HG03378 (cell line): ENCODE results near the gene PLAAT5.
A peak's percentile ranks its signal among the peaks of the same experiment; 100 is the strongest.
"Not testable (repeated sequence)": the region's sequence is repeated elsewhere in the genome, so short reads cannot be mapped to it uniquely, and the experiment has no call there.

Experiments
- ATAC-seq: cut with Tn5 transposase; IDR thresholded peaks from one replicate; pipeline ENCODE4 v1.9.1; 2021; ENCODE audit warnings: mild to moderate bottlenecking, moderate library complexity; ENCODE audit not compliant: unreplicated experiment

Gene PLAAT5

DNA sequence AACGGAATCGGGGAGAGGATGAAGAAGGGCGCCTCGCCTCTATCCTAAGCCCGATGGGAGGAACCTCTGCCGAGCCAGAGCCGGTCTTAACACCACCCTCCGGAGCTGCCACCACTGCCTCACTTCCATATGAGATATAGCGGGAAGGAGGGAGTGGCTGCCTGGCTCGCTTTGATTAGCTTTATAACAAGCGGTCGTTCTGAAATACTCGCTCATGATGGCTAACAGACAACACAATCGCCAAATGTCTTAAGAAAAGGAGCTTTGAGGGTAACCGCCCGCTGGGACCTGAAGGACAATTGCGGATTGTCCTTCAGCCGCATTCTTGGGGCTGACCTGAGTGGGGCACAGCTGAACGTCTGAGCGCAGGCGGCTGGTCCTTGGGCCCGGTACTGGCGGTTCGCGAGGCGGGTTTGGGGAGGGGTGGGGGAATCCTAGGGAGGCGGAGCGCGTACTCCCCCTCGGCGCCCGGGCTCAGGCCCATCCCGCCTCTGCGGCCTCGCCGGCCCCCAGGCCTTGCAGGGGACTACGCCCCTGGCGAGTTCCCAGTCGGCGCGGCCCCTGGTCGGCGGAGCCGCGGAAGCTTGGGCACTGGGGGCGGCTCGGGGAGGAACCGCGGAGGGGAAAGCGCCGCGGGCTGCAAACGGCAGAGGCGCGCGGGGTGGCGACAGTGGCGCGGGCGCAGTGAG lies at the start of gene PLAAT5:
PLAAT5 (minus strand) TSS at position 617 of the 689 bp plus-strand sequence; CDS start at position 484, 133 bp downstream.
- no peak for ATAC-seq

DNA sequence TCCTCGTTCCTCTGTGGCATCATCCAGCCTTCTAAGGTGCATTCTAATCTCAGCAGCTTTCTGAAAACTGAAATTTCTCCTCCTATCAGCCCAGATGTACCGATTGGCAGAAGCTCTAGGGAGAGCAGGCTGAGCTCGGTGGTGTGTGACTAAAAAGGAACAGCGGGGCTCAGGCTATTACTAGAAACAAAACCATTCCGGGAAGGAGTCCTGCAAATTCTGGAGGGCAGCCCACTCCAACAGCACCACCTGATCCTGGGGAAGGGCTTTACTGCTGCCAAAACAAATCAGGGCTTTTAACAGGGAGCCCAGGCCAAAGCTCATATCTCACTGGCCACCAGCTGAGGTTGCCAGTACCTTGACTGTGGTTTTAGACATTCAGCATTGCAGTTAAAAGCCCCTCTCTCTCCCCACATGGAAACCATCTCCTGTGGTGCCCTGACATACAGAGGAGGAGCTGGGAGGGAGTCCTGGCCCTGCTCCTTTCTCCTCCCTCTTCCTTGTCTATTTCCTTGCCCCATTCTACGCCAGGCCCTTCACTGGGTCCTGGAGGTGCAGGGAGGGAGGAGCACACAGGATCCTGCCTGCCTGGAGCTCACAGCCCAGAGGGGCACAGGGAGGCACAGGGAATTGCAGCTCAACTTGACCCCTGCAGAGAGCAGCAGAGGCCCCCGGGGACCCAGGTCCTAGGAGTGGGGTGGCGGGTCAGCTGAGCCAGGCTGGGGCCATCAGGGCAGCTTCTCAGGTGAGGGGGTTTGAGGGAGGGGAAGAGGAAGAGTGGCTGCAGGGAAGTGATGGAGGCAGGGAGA lies 46.5 kb upstream of the PLAAT5 start:
- ATAC-seq: no peak

DNA sequence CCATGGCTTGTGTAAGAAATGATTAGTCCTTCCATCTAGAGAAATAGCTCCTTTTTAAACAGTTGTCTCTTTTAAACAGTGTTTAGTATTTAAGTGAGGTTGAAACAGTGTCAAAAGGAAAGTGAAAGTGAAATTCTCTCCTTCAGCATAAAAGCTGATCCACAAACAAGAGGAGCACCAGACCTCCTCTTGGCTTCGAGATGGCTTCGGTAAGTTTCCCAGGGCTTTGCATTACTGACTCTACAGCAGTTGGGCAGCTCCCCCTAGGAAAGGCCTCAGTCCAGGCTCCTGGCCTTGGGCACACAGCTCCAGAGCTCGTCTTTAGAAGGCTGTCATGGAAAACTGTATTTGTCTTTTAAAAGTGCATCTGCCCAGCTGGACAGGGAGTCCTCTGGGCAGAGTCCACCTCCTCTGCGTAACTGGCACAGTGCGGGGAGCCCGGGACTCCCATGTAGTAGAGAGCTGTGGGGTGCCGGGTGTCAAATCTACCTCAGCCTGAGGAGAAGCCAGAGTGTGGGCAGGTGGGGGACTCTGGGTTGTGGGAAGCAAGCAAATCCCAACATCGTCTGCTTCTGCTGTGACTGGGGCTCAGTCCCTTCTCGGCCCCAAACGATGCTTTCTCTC lies 45.8 kb upstream of the PLAAT5 start, which contains the start of gene PLAAT4:
PLAAT4 (plus strand) TSS at position 140 of the 624 bp plus-strand sequence; CDS start at position 201, 61 bp downstream.
- ATAC-seq: no peak

DNA sequence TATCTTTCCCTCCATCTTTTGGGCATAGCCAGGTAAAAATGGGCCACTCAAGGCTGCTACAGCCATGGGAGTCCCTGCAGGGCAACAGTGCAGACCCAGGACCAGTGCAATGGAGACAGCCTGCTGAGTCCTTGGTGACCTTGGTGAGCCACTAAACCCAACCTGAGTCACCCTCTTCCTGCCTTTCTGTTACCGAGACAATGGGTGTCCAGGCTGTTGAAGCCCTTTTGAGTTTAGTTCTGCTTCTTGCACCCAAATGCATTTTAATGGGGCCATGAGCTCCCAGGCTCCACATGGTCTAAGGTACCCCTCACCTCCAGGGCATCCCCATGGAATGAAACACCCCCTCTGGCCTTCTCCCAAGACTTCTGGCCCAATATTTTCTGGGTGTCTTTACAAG lies 44.8 kb upstream of the PLAAT5 start:
- ATAC-seq: no peak

GRCh38 chr11:63534895-63535461 lies 44.0 kb upstream of the PLAAT5 start:
- no peak for ATAC-seq

GRCh38 chr11:63534076-63534475 lies 43.1 kb upstream of the PLAAT5 start:
- no peak for ATAC-seq

DNA sequence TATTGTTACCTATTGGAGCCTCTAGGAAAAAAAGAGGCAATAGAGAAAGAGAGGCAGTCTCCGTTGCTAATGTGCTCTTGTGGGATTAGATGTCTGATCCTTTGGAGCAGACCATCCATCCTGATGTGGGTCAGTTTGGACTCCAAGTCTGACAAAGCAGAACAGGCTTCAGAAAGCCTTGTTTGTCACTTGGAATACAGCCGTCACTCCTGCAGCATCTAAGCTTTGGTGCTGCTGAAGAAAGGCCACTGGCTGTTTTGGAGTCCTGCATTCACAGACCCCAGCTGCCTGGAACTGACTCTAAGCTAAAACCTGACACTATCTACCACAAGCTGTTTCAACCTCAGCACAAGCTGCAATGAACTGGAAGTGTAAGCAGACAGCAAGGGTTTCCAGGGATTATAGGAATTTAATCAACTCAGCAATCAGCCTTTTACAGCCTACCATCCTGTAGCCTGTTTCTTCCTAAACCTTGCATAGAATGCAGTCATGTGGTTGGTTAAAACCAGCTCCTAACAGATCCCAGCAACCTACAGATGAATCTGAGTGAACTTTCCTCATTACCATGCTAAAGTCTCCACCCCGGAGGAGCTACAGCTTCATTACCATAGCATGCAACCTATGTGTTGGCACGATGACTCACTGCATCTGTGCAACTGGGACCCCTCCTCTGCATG lies 42.0 kb upstream of the PLAAT5 start:
- ATAC-seq: no peak

DNA sequence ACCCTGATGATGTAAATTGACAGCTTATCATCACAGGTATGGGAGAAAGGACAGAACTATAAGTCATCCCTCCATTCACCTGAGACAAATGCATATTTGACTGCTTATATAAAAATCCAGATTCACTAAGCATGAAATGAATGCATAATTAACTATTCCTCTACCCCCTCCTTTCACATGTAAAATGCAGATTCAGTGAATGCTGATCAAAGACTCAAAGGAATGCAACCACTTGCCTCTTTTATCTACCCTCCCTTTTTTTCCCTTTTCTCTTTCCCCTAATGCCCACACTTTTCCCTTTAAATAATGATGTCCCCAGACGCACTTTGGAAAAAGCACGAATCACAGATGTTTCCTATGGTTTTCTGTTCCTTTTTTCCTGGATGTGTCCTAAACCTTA lies 41.1 kb upstream of the PLAAT5 start:
- no peak for ATAC-seq

GRCh38 chr11:63531074-63531792 lies 40.3 kb upstream of the PLAAT5 start:
- peak; percentile 85 for ATAC-seq

- no peak for ATAC-seq
Observed at GRCh38 chr11:63530021-63530420, 39.1 kb upstream of the PLAAT5 start.

DNA sequence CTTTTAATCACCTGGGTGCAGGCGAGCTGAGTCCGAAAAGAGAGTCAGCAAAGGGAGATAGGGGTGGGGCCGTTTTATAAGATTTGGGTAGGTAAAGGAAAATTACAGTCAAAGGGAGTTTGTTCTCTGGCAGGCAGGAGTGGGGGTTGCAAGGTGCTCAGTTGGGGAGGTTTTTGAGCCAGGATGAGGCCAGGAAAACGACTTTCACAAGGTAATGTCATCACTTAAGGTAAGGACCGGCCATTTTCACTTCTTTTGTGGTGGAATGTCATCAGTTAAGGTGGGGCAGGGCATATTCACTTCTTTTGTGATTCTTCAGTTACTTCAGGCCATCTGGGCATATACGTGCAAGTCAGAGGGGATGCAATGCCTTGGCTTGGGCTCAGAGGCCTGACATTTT lies 38.4 kb upstream of the PLAAT5 start:
- ATAC-seq: not testable (repeated sequence)

- not testable (repeated sequence) for ATAC-seq
Observed at GRCh38 chr11:63528729-63529278, 37.8 kb upstream of the PLAAT5 start.

DNA sequence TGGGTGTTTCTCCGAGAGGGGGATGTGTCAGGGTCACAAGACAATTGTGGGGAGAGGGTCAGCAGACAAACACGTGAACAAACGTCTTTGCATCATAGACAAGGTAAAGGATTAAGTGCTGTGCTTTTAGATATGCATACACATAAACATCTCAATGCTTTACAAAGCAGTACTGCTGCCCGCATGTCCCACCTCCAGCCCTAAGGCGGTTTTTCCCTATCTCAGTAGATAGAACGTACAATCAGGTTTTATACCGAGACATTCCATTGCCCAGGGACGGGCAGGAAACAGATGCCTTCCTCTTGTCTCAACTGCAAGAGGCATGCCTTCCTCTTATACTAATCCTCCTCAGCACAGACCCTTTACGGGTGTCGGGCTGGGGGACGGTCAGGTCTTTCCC lies 37.2 kb upstream of the PLAAT5 start:
- not testable (repeated sequence) for ATAC-seq

DNA sequence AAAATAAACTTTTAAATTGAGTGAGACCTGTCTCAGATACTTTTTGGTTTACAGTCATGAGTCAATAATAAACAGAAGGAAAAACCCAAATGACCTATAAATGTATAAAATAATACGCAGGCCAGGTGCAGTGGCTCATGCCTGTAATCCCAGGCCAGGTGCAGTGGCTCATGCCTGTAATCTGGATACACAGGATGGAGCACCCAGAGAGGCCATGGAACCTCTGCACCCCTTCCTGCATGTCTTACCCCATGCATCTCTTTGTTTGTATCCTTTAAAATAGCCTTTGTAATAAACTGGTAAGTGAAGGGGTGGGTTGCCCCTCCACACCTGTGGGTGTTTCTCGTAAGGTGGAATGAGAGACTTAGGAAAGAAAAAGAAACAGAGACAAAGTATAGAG lies 36.7 kb upstream of the PLAAT5 start:
- no peak for ATAC-seq

DNA sequence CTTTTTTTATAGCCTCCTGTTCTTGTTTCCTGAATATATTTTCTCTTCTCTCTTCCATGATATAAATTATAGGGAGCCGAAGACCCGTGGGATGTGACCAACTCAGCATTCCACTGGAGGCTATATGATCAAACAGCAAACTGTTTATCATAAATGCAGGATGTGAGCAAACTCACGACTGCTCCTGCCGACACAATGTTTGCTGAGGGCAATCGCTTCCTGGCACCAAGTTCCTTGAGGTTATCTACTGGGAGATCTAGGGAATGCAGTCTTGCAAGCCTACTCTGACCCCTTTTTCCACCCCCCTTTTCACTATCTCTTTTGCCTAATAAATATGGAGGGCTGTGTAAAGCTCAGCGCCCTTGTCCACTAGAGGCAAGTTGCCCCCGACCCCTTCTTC lies 32.2 kb upstream of the PLAAT5 start:
- no peak for ATAC-seq

DNA sequence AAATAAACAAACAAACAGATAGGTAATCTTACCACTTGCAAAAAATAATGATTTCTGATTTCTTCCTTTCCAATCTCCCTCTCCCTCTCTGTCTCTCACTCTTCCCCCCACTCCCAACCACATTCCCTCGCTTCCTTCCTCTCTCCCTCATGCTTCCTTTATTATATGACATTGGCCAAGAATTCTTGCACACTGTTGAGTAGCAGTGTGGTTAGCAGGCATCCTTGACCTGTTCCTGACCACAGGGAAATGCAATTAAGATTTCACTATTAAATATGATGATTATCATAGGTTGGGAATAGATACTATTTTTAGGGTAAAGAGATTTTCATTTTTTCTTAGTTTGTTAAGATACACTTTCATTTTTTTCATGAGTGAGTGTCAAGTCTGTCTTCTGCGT lies 30.9 kb upstream of the PLAAT5 start:
- ATAC-seq: no peak

GRCh38 chr11:63520606-63521170 lies 29.7 kb upstream of the PLAAT5 start:
- ATAC-seq: no peak

GRCh38 chr11:63518548-63518947 lies 27.6 kb upstream of the PLAAT5 start:
- ATAC-seq: no peak

- ATAC-seq: no peak
Observed at GRCh38 chr11:63517156-63517555, 26.2 kb upstream of the PLAAT5 start.

- ATAC-seq: no peak
Observed at GRCh38 chr11:63516109-63516508, 25.1 kb upstream of the PLAAT5 start.
